ENCODE data around the gene NFIA. TPM values are rescaled to one million over a fixed set of nuclear protein-coding genes. Genes with fewer than 3 reads are reported as not detected.

The NFIA gene
- total RNA-seq, 1 donor from 2014 or later: 66.6 TPM

DNA sequence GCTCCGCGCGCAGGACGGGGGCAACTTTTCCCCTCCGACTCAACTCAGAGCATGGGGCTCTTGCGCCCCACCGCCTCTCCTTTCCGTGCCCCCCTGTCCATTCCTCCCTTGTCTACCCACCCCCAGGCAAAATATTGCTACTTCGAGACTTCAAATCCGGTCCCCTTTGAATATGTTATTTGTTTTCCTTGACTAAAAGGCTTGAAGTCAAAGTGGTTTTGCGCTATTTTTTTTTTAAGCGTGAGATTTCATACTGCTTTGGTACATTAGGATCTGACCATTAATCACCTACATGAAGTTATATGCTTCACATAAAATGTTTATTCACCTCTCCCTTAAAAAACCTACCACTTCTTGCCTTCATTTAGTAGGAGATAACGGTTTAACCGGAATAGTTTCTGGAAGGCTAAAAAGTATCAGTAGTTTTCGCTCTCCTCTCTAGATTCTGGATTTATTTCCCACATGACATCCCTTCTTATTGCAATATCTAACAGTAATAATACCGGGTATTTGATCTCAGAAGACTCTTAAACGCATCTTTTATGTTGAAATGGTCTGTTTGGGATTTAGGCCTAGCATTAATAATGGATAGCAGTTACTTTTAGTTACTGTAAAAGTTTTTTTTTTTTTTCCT is 1.6 kb downstream of the NFIA start:
- ATAC-seq (no peak), DNase-seq (no peak)
- TF ChIP-seq, protein P1, sequence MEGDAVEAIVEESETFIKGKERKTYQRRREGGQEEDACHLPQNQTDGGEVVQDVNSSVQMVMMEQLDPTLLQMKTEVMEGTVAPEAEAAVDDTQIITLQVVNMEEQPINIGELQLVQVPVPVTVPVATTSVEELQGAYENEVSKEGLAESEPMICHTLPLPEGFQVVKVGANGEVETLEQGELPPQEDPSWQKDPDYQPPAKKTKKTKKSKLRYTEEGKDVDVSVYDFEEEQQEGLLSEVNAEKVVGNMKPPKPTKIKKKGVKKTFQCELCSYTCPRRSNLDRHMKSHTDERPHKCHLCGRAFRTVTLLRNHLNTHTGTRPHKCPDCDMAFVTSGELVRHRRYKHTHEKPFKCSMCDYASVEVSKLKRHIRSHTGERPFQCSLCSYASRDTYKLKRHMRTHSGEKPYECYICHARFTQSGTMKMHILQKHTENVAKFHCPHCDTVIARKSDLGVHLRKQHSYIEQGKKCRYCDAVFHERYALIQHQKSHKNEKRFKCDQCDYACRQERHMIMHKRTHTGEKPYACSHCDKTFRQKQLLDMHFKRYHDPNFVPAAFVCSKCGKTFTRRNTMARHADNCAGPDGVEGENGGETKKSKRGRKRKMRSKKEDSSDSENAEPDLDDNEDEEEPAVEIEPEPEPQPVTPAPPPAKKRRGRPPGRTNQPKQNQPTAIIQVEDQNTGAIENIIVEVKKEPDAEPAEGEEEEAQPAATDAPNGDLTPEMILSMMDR (IDR thresholded peaks at IDR 0.05): no peak
- Histone ChIP-seq H3K27me3 (no peaks in the 10 kb centered on the region), H3K4me1 (peaks cover 36% of the 10 kb centered on the region), H3K36me3 (peaks cover 9% of the 10 kb centered on the region), H3K9me3 (no peaks in the 10 kb centered on the region), H3K27ac (peak overlapping the region; percentile 94), H3K4me3 (peak overlapping the region; percentile 85)
- intact Hi-C loops (cut with DNase I): no loop called here

- Histone ChIP-seq H3K27ac (peak overlapping the region; percentile 94), H3K9me3 (no peaks in the 10 kb centered on the region), H3K36me3 (peaks cover 12% of the 10 kb centered on the region), H3K4me3 (peak overlapping the region; percentile 85), H3K4me1 (peaks cover 33% of the 10 kb centered on the region), H3K27me3 (no peaks in the 10 kb centered on the region)
- ATAC-seq (no peak), DNase-seq (no peak)
- TF ChIP-seq, protein P1 (IDR thresholded peaks at IDR 0.05): no peak
- intact Hi-C loops (cut with DNase I): no loop called here
Observed at GRCh38 chr1:61084491-61085031, 2.2 kb downstream of the NFIA start.

- TF ChIP-seq, protein P1 (IDR thresholded peaks at IDR 0.05): no peak
- DNase-seq (no peak), ATAC-seq (no peak)
- H3K27me3 ChIP-seq: no peaks in the 10 kb centered on the region
- H3K9me3 ChIP-seq: no peaks in the 10 kb centered on the region
- peak overlapping the region; percentile 85 for H3K4me3 ChIP-seq
- peaks cover 12% of the 10 kb centered on the region for H3K36me3 ChIP-seq
- peaks cover 25% of the 10 kb centered on the region for H3K4me1 ChIP-seq
- peak overlapping the region; percentile 94 for H3K27ac ChIP-seq
- intact Hi-C loops (cut with DNase I): no loop called here
Observed at GRCh38 chr1:61085206-61085982, 3.0 kb downstream of the NFIA start.

DNA sequence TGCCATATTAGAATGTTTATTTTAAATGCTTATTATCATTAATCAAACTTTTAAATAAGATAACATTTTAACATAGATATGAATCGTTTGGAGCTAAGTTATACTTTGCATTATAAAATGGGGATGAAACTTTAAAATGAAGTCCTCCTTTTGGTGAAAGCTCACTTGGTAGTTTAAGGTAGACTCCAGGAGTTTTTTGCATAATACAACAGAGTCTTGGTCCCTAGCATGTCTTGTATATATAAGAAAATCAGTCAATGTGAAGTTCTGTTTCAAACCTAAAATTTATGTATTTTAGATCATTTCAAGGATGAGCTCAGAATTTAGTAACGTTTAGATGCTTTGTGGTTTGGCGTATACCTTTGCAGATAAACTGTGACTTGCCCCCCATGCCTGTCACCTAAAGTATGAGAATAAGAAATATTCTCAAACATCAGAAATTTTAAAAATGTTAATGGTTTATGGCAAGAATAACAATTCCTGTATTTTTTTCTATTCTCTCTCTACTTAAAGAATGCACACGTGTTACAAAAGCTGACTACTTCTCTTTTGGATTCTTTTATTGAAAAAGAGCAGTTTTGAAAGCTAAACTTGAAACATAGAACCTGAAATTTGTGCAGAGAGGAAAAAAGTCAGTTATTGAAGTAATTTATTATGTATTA is 3.8 kb downstream of the NFIA start:
- Histone ChIP-seq H3K4me1 (peaks cover 22% of the 10 kb centered on the region), H3K9me3 (no peaks in the 10 kb centered on the region), H3K36me3 (peaks cover 12% of the 10 kb centered on the region), H3K27ac (peak overlapping the region; percentile 94), H3K27me3 (no peaks in the 10 kb centered on the region), H3K4me3 (peak overlapping the region; percentile 85)
- ATAC-seq (no peak), DNase-seq (no peak)
- intact Hi-C loops (cut with DNase I): no loop called here
- TF ChIP-seq, protein P1 (IDR thresholded peaks at IDR 0.05): no peak

DNA sequence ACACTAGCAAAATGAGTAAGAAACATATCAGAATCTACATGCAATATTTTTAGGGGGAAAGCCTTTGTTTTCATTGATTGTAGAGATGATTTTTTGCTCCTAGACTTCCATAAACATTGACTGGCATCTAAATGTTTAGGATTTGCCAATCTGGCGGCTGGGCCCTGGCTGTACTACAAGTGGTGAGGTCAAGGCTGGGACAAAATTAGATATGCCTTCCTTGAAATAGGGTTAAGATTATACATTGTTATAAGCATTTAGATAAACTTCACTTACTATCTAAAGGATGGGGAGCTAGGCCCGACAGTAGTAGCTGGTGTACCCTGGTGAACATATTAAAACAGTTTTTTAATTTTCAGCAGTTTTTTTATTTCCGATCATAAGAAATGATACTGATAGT is 5.2 kb downstream of the NFIA start:
- Histone ChIP-seq H3K36me3 (peaks cover 12% of the 10 kb centered on the region), H3K27ac (peak overlapping the region; percentile 94), H3K4me1 (peaks cover 26% of the 10 kb centered on the region), H3K4me3 (no peak overlapping the region), H3K27me3 (no peaks in the 10 kb centered on the region), H3K9me3 (no peaks in the 10 kb centered on the region)
- no peak for ATAC-seq
- DNase-seq: no peak
- TF ChIP-seq, protein P1 (IDR thresholded peaks at IDR 0.05): no peak
- intact Hi-C loops (cut with DNase I): no loop called here
